HG02610 (cell line): ENCODE measurements around the gene OR2A12.
"Not testable (repeated sequence)": the region's sequence is repeated elsewhere in the genome, so short reads cannot be mapped to it uniquely, and the experiment has no call there.

ENCODE experiments used
- ATAC-seq: cut with Tn5 transposase; IDR thresholded peaks from one replicate; pipeline ENCODE4 v1.9.1; 2021; ENCODE audit warnings: mild to moderate bottlenecking, moderate library complexity; ENCODE audit not compliant: unreplicated experiment

The OR2A12 gene

DNA sequence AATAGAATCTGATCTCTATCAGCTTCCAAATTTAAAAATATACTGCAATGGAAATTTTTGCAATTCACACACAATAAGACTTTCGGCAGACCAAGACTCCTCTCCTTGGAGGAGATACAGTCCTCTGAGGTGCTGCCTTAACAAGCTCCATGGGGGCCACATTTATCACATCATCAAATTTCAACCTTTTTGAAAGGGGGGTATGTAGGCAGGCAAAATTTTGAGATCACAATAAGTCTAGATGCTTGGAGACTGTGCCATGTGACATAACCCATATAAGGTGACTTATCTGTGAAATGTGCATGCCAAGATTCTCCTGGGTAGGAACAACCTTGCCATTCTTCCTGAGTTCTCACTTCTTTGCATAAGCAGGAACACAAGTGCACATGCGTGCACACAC, at the start of gene OR2A12:
Gene OR2A12, plus strand, starts transcription at position 301 of the 400 bp plus-strand sequence. CDS start 8,830 bp downstream, outside the sequence.
- no peak for ATAC-seq

- ATAC-seq, result no peak
Measured at GRCh38 chr7:144036302-144036885, 49.7 kb upstream of the OR2A12 start.

GRCh38 chr7:144037414-144038035, 48.6 kb upstream of the OR2A12 start:
- no peak for ATAC-seq

DNA sequence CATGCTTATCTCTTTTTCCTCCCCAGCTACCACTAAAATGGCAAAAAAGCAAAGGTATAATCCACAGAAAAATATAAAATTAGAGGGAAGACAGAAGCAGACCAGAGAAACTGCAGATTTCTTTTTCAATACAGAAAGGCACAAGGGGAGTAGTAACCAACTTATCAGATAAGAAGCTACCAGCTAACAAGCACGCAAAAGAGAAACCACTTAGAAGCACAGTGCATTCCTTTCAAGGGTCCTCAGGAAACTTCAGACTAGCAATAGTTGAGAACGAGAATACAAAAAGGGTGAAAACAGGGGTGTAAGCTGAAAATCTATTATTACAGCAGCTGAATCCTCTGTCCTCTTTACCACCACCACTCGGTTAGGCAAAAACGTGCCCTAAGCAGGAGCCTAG, 47.2 kb upstream of the OR2A12 start:
- ATAC-seq, result no peak

DNA sequence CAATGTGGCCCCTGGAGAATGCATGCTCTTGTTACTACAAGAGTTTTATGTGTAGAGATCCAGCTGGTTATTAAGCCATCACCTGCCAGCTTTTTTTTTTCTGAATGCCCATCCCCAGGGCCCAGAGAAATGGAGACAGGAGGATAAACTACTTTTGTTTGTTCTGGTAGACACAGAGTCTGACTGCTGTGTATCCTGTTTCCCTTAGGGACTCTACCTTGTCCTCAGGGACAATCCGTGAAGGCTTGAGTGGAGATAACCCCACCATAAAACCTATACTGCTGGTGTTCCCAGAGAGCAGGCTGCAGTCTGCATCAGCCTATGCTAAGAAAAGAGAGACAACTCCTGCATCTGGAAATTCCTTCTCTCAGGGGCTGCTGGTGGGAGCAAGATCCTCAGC, 37.4 kb upstream of the OR2A12 start, which contains the start of gene OR2A5:
Gene OR2A5, plus strand, starts transcription at position 301 of the 400 bp plus-strand sequence. CDS start 1,454 bp downstream, outside the sequence.
- ATAC-seq, result no peak

GRCh38 chr7:144049491-144049890, 36.6 kb upstream of the OR2A12 start:
- no peak for ATAC-seq

- no peak for ATAC-seq
Measured at GRCh38 chr7:144050093-144050492, 36.0 kb upstream of the OR2A12 start.

- not testable (repeated sequence) for ATAC-seq
Measured at GRCh38 chr7:144050884-144051283, 35.2 kb upstream of the OR2A12 start.

- no peak for ATAC-seq
Measured at GRCh38 chr7:144057954-144058353, 28.1 kb upstream of the OR2A12 start.

DNA sequence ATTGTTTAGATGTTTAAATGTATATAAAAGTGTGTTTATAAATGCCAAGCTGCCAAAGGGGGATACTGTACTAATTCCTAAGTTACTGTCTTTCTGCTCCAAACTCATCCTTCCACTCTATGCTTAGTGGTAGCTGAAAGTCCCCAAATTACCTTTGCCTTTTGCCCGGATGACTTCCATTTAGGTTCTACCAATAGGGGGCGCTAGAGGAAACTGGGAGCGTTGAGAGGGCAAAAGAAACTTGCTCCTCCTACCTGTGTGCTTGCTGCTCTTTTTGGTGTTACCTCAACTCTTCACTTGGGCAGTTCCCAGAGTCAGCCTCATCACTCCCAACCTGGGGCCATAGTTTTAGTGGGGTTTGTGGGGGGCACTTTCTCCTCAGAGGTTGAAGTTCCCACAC, 22.4 kb upstream of the OR2A12 start:
- ATAC-seq, result no peak

GRCh38 chr7:144069511-144069910, 16.6 kb upstream of the OR2A12 start, which contains the start of gene OR2A25:
OR2A25 (plus strand) TSS chr7:144069811; CDS start chr7:144074220, 4,409 bp downstream.
- no peak for ATAC-seq

DNA sequence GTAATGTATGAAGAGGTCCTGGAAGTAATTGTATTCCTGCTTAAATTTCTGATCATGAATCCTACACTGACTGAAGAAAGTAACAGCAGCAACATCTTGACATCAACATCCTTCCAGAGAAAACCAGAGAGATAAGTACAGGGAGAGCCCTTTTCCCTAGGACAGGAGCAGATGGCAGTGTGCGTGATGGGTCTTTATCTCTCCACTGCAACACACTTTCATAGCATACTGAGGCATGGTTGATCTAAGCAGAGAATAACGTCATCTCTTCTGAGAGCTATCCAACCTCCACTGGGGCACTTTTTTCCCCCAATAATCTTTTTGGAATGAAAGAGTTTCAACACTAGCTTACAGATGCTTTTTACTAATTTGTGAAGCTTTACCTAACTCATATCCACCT, 16.1 kb upstream of the OR2A12 start:
- ATAC-seq, result no peak

DNA sequence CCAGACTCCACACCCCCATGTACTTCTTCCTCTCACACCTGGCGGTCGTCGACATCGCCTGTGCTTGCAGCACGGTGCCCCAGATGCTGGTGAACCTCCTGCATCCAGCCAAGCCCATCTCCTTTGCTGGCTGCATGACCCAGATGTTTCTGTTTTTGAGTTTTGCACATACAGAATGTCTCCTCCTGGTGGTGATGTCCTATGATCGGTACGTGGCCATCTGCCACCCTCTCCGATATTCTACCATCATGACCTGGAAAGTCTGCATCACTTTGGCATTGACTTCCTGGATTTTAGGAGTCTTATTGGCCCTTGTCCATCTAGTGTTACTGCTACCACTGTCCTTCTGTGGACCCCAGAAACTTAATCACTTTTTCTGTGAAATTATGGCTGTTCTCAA, 11.7 kb upstream of the OR2A12 start:
- ATAC-seq, result no peak

GRCh38 chr7:144086730-144087129, 652 bp downstream of the OR2A12 start:
- no peak for ATAC-seq

GRCh38 chr7:144087230-144087629, 1.2 kb downstream of the OR2A12 start:
- no peak for ATAC-seq

- no peak for ATAC-seq
Measured at GRCh38 chr7:144090667-144091066, 4.6 kb downstream of the OR2A12 start.

- no peak for ATAC-seq
Measured at GRCh38 chr7:144098776-144099175, 12.7 kb downstream of the OR2A12 start.

GRCh38 chr7:144100607-144101006, 14.5 kb downstream of the OR2A12 start:
- ATAC-seq, result no peak

DNA sequence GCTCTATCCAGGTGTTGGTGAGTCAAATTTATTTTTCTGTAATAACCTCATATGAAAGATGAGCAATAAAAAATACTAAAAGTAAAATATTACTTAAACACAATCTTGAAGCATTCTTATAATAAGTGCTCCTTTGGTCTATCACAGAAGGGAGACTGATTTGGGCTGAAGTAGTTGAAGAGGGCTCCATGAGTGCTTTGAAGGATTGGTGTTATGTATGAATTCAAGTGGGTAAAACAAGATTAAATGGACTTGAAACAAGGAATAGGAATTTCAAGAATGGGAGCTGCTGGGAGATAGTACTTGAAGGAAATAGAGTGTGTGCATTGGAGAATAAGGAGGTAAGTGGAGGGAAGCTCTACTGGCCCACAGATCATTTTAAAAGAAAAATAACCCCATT, 16.0 kb downstream of the OR2A12 start:
- no peak for ATAC-seq

DNA sequence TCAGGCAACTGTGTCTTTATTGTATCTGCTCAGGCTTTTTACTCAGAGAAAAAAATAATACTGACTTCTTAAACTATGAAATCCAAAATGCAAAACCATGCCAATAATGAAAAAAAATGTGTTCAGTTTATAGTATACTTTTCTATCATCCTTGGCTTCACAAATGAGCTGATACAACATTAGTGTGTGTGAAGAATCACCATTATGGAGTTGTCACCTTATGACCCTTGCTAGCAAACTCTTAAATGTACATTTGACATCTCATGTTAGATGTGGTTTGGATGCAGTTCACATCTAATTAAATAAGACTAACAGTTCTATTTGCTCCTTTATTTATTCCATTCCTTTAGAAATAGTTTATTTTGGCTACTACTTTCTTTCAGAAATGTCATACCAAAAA, 19.1 kb downstream of the OR2A12 start:
- no peak for ATAC-seq

GRCh38 chr7:144109283-144109682, 23.2 kb downstream of the OR2A12 start, which contains the start of gene OR2A2:
OR2A2 (plus strand) TSS chr7:144109583; CDS start chr7:144109583, 0 bp downstream.
- ATAC-seq, result no peak

DNA sequence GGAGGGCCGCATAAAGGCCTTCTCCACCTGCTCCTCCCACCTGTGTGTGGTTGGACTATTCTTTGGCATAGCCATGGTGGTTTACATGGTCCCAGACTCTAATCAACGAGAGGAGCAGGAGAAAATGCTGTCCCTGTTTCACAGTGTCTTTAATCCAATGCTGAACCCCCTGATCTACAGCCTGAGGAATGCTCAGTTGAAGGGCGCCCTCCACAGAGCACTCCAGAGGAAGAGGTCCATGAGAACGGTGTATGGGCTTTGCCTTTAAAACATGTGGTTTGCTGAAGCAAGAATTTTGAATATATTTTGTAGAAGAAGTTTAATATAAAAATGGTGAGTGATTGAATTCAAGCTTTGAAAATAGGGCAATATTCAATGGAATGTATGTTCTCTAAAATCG, 24.2 kb downstream of the OR2A12 start:
- no peak for ATAC-seq
